ENCODE measurements around the gene PSD4. TPM values are rescaled to one million over a fixed set of nuclear protein-coding genes. Genes with fewer than 3 reads are reported as not detected.
A peak's percentile ranks its signal among the peaks of the same experiment; 100 is the strongest.

The PSD4 gene
- total RNA-seq, result 2.6 TPM
- long read RNA-seq, partial matches to known transcripts, result 1 of 2 reads
- long read RNA-seq, other reads (novel, unspliced or antisense), result 0 of 2 reads

- ATAC-seq (ENCODE audit: poor library complexity), result peak; percentile 83
- DNase-seq, result peak; percentile 83
- intact Hi-C loops (cut with DNase I), result no loop called here
Observed at GRCh38 chr2:113173542-113174375, at the start of gene PSD4. Gene PSD4, plus strand, starts transcription at chr2:113173971. Its CDS starts 8,486 bp downstream, at chr2:113182457.

GRCh38 chr2:113124181-113124961, 49.4 kb upstream of the PSD4 start:
- ATAC-seq (ENCODE audit: poor library complexity) (peak; percentile 41), DNase-seq (no peak)
- intact Hi-C loops (cut with DNase I), result no loop called here

GRCh38 chr2:113124984-113125855, 48.6 kb upstream of the PSD4 start:
- no peak for ATAC-seq (ENCODE audit: poor library complexity)
- intact Hi-C loops (cut with DNase I), result no loop called here
- no peak for DNase-seq

- ATAC-seq (ENCODE audit: poor library complexity), result peak; percentile 49
- DNase-seq, result peak; percentile 56
- intact Hi-C loops (cut with DNase I), result no loop called here
Observed at GRCh38 chr2:113126845-113127645, 46.7 kb upstream of the PSD4 start, which contains the start of gene IL1RN. Gene IL1RN, plus strand, starts transcription at chr2:113127598. Its CDS starts 27 bp downstream, at chr2:113127625.

- intact Hi-C loops (cut with DNase I), result no loop called here
- DNase-seq, result no peak
- ATAC-seq (ENCODE audit: poor library complexity), result no peak
Observed at GRCh38 chr2:113127646-113128570, 45.9 kb upstream of the PSD4 start.

GRCh38 chr2:113129519-113130078, 44.2 kb upstream of the PSD4 start:
- DNase-seq (no peak), ATAC-seq (ENCODE audit: poor library complexity) (no peak)
- intact Hi-C loops (cut with DNase I), result no loop called here

- ATAC-seq (ENCODE audit: poor library complexity), result no peak
- no peak for DNase-seq
- intact Hi-C loops (cut with DNase I), result no loop called here
Observed at GRCh38 chr2:113131352-113132185, 42.2 kb upstream of the PSD4 start.

- DNase-seq, result no peak
- intact Hi-C loops (cut with DNase I), result no loop called here
- ATAC-seq (ENCODE audit: poor library complexity), result no peak
Observed at GRCh38 chr2:113132414-113133021, 41.3 kb upstream of the PSD4 start.

- DNase-seq (no peak), ATAC-seq (ENCODE audit: poor library complexity) (no peak)
- intact Hi-C loops (cut with DNase I), result no loop called here
Observed at GRCh38 chr2:113133704-113134598, 39.8 kb upstream of the PSD4 start.

- intact Hi-C loops (cut with DNase I), result loop anchor here (5.0 kb wide), 2 partner anchors 63 to 253 kb away; no protein-coding TSS in a partner anchor
- DNase-seq (no peak), ATAC-seq (ENCODE audit: poor library complexity) (no peak)
Observed at GRCh38 chr2:113134717-113135116, 39.1 kb upstream of the PSD4 start.

GRCh38 chr2:113135317-113135716, 38.5 kb upstream of the PSD4 start:
- DNase-seq, result no peak
- no peak for ATAC-seq (ENCODE audit: poor library complexity)
- intact Hi-C loops (cut with DNase I), result loop anchor here (5.0 kb wide), 2 partner anchors 62 to 252 kb away; no protein-coding TSS in a partner anchor

- intact Hi-C loops (cut with DNase I), result loop anchor here (5.0 kb wide), 2 partner anchors 60 to 250 kb away; no protein-coding TSS in a partner anchor
- ATAC-seq (ENCODE audit: poor library complexity), result peak; percentile 49
- no peak for DNase-seq
Observed at GRCh38 chr2:113136828-113137775, 36.7 kb upstream of the PSD4 start.

- intact Hi-C loops (cut with DNase I), result loop anchor here (5.0 kb wide), 2 partner anchors 59 to 249 kb away; no protein-coding TSS in a partner anchor
- ATAC-seq (ENCODE audit: poor library complexity) (no peak), DNase-seq (no peak)
Observed at GRCh38 chr2:113137827-113138226, 35.9 kb upstream of the PSD4 start.

Data from Right ventricle myocardium superior (tissue), 1 donor.